Neural cell (in vitro differentiated cells): ENCODE data around the gene BDKRB1. TPM values are rescaled to one million over a fixed set of nuclear protein-coding genes. Genes with fewer than 3 reads are reported as not detected.

ENCODE experiments used
- H2AFZ ChIP-seq: fragments of 200-600, 300-800 bp; sonication (generic), shearing (Covaris generic); 2 replicates; pipeline ENCODE4 v1.6.0; 2014; ENCODE audit warnings: low read depth, mild to moderate bottlenecking, antibody characterized with exemption, low read length, moderate library complexity
- H3F3A ChIP-seq: fragments of 200-600 bp; shearing (Covaris generic); 2 replicates; pipeline ENCODE4 v1.6.1; 2016; ENCODE audit warnings: mild to moderate bottlenecking, moderate library complexity, mixed read lengths, antibody characterized with exemption, low read length; ENCODE audit not compliant: insufficient read depth, poor library complexity, severe bottlenecking
- H3K27ac ChIP-seq: fragments of 200-600, 300-800 bp; sonication (generic), shearing (Covaris generic); 2 replicates; pipeline ENCODE4 v1.5.1; 2014; ENCODE audit warnings: mild to moderate bottlenecking, low read length, moderate library complexity
- H3K27me3 ChIP-seq: fragments of 300-800, 200-600 bp; sonication (generic), shearing (Covaris generic); 2 replicates; pipeline ENCODE4 v1.6.0; 2014; ENCODE audit warnings: mild to moderate bottlenecking, low read depth, low read length, moderate library complexity; ENCODE audit not compliant: insufficient read depth
- H3K36me3 ChIP-seq: fragments of 300-800, 200-600 bp; sonication (generic), shearing (Covaris generic); 2 replicates; pipeline ENCODE4 v1.5.1; 2014; ENCODE audit warnings: mild to moderate bottlenecking, antibody characterized with exemption, low read length, moderate library complexity; ENCODE audit not compliant: insufficient read depth
- H3K4me2 ChIP-seq: fragments of 300-800, 200-600 bp; sonication (generic), shearing (Covaris generic); 2 replicates; pipeline ENCODE4 v1.6.0; 2014; ENCODE audit warnings: mild to moderate bottlenecking, low read length
- H3K4me3 ChIP-seq: fragments of 300-800, 200-600 bp; sonication (generic), shearing (Covaris generic); 2 replicates; pipeline ENCODE4 v1.5.1; 2014; ENCODE audit warnings: mild to moderate bottlenecking, low read length, moderate library complexity
- H3K79me2 ChIP-seq: fragments of 200-600 bp; shearing (Covaris generic); replicated peaks from 2 replicates; pipeline ENCODE4 v1.6.0; 2014; ENCODE audit warnings: mild to moderate bottlenecking, low read length, moderate library complexity; ENCODE audit not compliant: insufficient read depth
- H3K9ac ChIP-seq: fragments of 300-800, 200-600 bp; sonication (generic), shearing (Covaris generic); 2 replicates; pipeline ENCODE4 v1.6.1; 2016; ENCODE audit warnings: mild to moderate bottlenecking, low read length, mixed read lengths
- H3K9me2 ChIP-seq: fragments of 200-600 bp; shearing (Covaris generic); 2 replicates; pipeline ENCODE4 v1.6.1; 2016; ENCODE audit warnings: mild to moderate bottlenecking, low read length, mixed read lengths; ENCODE audit not compliant: insufficient read depth
- H3K9me3 ChIP-seq: fragments of 200-600, 300-800 bp; sonication (generic), shearing (Covaris generic); 2 replicates; pipeline ENCODE4 v1.6.1; 2016; ENCODE audit warnings: mild to moderate bottlenecking, mixed run types, low read length, moderate library complexity, mixed read lengths
- H4K20me1 ChIP-seq: fragments of 200-600 bp; shearing (Covaris generic); 2 replicates; pipeline ENCODE4 v1.6.1; 2016; ENCODE audit warnings: mild to moderate bottlenecking, mixed run types; ENCODE audit not compliant: insufficient read depth
- EP300 ChIP-seq: fragments of 450-650 bp; conservative IDR thresholded peaks from 2 replicates; pipeline ENCODE4 v1.6.1; 2014; ENCODE audit warnings: antibody characterized with exemption, mild to moderate bottlenecking, moderate library complexity; ENCODE audit not compliant: poor library complexity, severe bottlenecking
- EZH2 ChIP-seq: fragments of 200-600, 300-800 bp; shearing (Covaris generic), sonication (generic); IDR thresholded peaks from 2 replicates; pipeline ENCODE4 v1.6.1; 2014; ENCODE audit warnings: antibody characterized with exemption, low read length, borderline replicate concordance, mild to moderate bottlenecking; ENCODE audit not compliant: insufficient read depth, poor library complexity, severe bottlenecking
- MXI1 ChIP-seq: fragments of 450-650 bp; conservative IDR thresholded peaks from 2 replicates; pipeline ENCODE4 v1.6.1; 2014; ENCODE audit warnings: antibody characterized with exemption, mild to moderate bottlenecking; ENCODE audit not compliant: poor library complexity, severe bottlenecking
- POLR2AphosphoS5 ChIP-seq: IDR thresholded peaks from 2 replicates; pipeline ENCODE4 v1.6.1; 2012
- RAD21 ChIP-seq: fragments of 450-650 bp; conservative IDR thresholded peaks from 2 replicates; pipeline ENCODE4 v1.6.1; 2014; ENCODE audit warnings: antibody characterized with exemption, mild to moderate bottlenecking, moderate library complexity
- SMC3 ChIP-seq: fragments of 450-650 bp; conservative IDR thresholded peaks from 2 replicates; pipeline ENCODE4 v1.6.1; 2014; ENCODE audit warnings: antibody characterized with exemption, mild to moderate bottlenecking, moderate library complexity; ENCODE audit not compliant: poor library complexity
- TAF1 ChIP-seq: IDR thresholded peaks from 2 replicates; pipeline ENCODE4 v1.6.1; 2012; ENCODE audit warnings: low read depth
- polyA plus RNA-seq: library from polyadenylated mRNA; depleted of rRNA; stranded (reverse); fragments of >200 nt; gene quantifications from 2 replicates; pipeline ENCODE4 v1.2.3, GENCODE V29; 2014
- small RNA-seq, 3 experiments: library from RNA; depleted of rRNA; stranded (forward); fragments of <200 nt; gene quantifications; one replicate each; pipeline ENCODE3, GENCODE V24; 2012
- TF ChIP-seq, protein P1 (sequence below): fragments of 450-650 bp; IDR thresholded peaks from 2 replicates; pipeline ENCODE4 v1.5.1; 2014; ENCODE audit warnings: antibody characterized with exemption, mild to moderate bottlenecking, moderate library complexity; ENCODE audit not compliant: poor library complexity, severe bottlenecking
- TF ChIP-seq, protein P2 (sequence below): IDR thresholded peaks from 2 replicates; pipeline ENCODE4 v1.6.1; 2012; ENCODE audit warnings: borderline replicate concordance

Gene BDKRB1
- polyA plus RNA-seq, 1 donor from 2014 or later: not detected

DNA sequence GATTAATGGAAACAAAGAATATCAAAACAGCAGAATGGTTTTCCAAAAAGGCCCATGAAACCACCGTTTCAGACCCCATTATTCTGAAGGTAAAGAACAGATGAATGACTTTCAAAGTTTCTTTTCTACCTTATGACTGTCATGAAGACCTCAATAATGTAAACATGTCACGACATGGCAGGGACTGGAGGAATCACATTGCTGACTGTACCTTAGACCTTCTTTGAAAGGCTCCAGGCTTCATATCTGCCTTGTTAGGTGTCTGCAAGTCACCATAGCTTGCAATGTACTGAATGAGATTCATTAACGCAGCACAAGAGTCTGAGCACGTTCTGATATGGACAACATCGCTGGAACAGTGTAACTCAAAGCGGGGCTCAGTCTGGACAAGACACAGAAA, 54.9 kb downstream of the BDKRB1 start:
- Histone ChIP-seq H3K9me3 (no peaks in the 10 kb centered on the region), H3K9ac (no peak overlapping the region), H3K36me3 (no peaks in the 10 kb centered on the region), H3F3A (no peaks in the 10 kb centered on the region), H4K20me1 (no peaks in the 10 kb centered on the region), H3K79me2 (no peaks in the 10 kb centered on the region), H3K27me3 (no peaks in the 10 kb centered on the region), H3K9me2 (no peaks in the 10 kb centered on the region), H3K4me3 (no peak overlapping the region), H3K4me2 (no peak overlapping the region), H3K27ac (no peak overlapping the region), H2AFZ (no peak overlapping the region)
- TF ChIP-seq MXI1: no peak
- no peak for TF ChIP-seq SMC3
- TF ChIP-seq, protein P1, sequence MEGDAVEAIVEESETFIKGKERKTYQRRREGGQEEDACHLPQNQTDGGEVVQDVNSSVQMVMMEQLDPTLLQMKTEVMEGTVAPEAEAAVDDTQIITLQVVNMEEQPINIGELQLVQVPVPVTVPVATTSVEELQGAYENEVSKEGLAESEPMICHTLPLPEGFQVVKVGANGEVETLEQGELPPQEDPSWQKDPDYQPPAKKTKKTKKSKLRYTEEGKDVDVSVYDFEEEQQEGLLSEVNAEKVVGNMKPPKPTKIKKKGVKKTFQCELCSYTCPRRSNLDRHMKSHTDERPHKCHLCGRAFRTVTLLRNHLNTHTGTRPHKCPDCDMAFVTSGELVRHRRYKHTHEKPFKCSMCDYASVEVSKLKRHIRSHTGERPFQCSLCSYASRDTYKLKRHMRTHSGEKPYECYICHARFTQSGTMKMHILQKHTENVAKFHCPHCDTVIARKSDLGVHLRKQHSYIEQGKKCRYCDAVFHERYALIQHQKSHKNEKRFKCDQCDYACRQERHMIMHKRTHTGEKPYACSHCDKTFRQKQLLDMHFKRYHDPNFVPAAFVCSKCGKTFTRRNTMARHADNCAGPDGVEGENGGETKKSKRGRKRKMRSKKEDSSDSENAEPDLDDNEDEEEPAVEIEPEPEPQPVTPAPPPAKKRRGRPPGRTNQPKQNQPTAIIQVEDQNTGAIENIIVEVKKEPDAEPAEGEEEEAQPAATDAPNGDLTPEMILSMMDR: no peak
- TF ChIP-seq, protein P2, sequence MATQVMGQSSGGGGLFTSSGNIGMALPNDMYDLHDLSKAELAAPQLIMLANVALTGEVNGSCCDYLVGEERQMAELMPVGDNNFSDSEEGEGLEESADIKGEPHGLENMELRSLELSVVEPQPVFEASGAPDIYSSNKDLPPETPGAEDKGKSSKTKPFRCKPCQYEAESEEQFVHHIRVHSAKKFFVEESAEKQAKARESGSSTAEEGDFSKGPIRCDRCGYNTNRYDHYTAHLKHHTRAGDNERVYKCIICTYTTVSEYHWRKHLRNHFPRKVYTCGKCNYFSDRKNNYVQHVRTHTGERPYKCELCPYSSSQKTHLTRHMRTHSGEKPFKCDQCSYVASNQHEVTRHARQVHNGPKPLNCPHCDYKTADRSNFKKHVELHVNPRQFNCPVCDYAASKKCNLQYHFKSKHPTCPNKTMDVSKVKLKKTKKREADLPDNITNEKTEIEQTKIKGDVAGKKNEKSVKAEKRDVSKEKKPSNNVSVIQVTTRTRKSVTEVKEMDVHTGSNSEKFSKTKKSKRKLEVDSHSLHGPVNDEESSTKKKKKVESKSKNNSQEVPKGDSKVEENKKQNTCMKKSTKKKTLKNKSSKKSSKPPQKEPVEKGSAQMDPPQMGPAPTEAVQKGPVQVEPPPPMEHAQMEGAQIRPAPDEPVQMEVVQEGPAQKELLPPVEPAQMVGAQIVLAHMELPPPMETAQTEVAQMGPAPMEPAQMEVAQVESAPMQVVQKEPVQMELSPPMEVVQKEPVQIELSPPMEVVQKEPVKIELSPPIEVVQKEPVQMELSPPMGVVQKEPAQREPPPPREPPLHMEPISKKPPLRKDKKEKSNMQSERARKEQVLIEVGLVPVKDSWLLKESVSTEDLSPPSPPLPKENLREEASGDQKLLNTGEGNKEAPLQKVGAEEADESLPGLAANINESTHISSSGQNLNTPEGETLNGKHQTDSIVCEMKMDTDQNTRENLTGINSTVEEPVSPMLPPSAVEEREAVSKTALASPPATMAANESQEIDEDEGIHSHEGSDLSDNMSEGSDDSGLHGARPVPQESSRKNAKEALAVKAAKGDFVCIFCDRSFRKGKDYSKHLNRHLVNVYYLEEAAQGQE: no peak
- TF ChIP-seq TAF1: no peak
- no peak for TF ChIP-seq EP300
- TF ChIP-seq POLR2AphosphoS5: no peak
- no peak for TF ChIP-seq RAD21
- TF ChIP-seq EZH2: no peak

Small RNA genes within 50 kb of the gene (small RNA-seq; reads per million reads assigned to genes)
- gene CKS1BP1: 0 reads per million in 3 experiments

Other genes with a start within 250 kb of the BDKRB1 start
- gene C14orf132, start 216.8 kb upstream of the BDKRB1 start, polyA plus RNA-seq: 50.1 and 62.0 TPM in 2 replicates
- not detected in 2 replicates for gene BDKRB2, start 51.4 kb upstream of the BDKRB1 start, polyA plus RNA-seq
- gene ATG2B, start 107.1 kb downstream of the BDKRB1 start, polyA plus RNA-seq: 16.2 and 17.9 TPM in 2 replicates
- 68.6 and 87.4 TPM in 2 replicates for gene GSKIP, start 107.3 kb downstream of the BDKRB1 start, polyA plus RNA-seq
- 0.09 and 0.32 TPM in 2 replicates for gene AK7, start 135.9 kb downstream of the BDKRB1 start, polyA plus RNA-seq
- gene PAPOLA, start 246.2 kb downstream of the BDKRB1 start, polyA plus RNA-seq: 150 and 153 TPM in 2 replicates